Measurements from ENCODE around the gene OSCP1.

Gene OSCP1

GRCh38 chr1:36389261-36389660, 61.0 kb downstream of the OSCP1 start:
- H3K4me3 Mint-ChIP-seq, result no peak overlapping the region
- peak overlapping the region; percentile 58 for H3K27ac Mint-ChIP-seq
- H3K27me3 Mint-ChIP-seq (ENCODE audit: low read depth, poor library complexity), result no peaks in the 10 kb centered on the region
- no peak for TF ChIP-seq CTCF (IDR thresholded peaks at IDR 0.05)
- DNase-seq, result no peak
- peaks cover 14% of the 10 kb centered on the region for H3K36me3 Mint-ChIP-seq (ENCODE audit: low read depth)
- no peaks in the 10 kb centered on the region for H3K9me3 Mint-ChIP-seq
- peaks cover 33% of the 10 kb centered on the region for H3K4me1 Mint-ChIP-seq

- no peaks in the 10 kb centered on the region for H3K9me3 Mint-ChIP-seq
- no peaks in the 10 kb centered on the region for H3K27me3 Mint-ChIP-seq (ENCODE audit: low read depth, poor library complexity)
- TF ChIP-seq CTCF (IDR thresholded peaks at IDR 0.05), result no peak
- H3K27ac Mint-ChIP-seq, result peak overlapping the region; percentile 85
- H3K4me3 Mint-ChIP-seq, result peak overlapping the region; percentile 43
- peaks cover 46% of the 10 kb centered on the region for H3K4me1 Mint-ChIP-seq
- peaks cover 9% of the 10 kb centered on the region for H3K36me3 Mint-ChIP-seq (ENCODE audit: low read depth)
- no peak for DNase-seq
Observed at GRCh38 chr1:36387141-36387949, 62.9 kb downstream of the OSCP1 start.

- Mint-ChIP-seq H3K27me3 (ENCODE audit: low read depth, poor library complexity) (no peaks in the 10 kb centered on the region), H3K27ac (peak overlapping the region; percentile 83), H3K36me3 (ENCODE audit: low read depth) (peaks cover 9% of the 10 kb centered on the region), H3K4me1 (peaks cover 46% of the 10 kb centered on the region), H3K4me3 (peak overlapping the region; percentile 88), H3K9me3 (no peaks in the 10 kb centered on the region)
- TF ChIP-seq CTCF (IDR thresholded peaks at IDR 0.05), result no peak
- DNase-seq, result peak; percentile 35
Observed at GRCh38 chr1:36386265-36387140, 63.7 kb downstream of the OSCP1 start.

- H3K27me3 Mint-ChIP-seq (ENCODE audit: low read depth, poor library complexity), result no peaks in the 10 kb centered on the region
- no peaks in the 10 kb centered on the region for H3K9me3 Mint-ChIP-seq
- peaks cover 14% of the 10 kb centered on the region for H3K36me3 Mint-ChIP-seq (ENCODE audit: low read depth)
- peak within 1 kb of the TSS; percentile 88 for H3K4me3 Mint-ChIP-seq
- peak within 1 kb of the TSS; percentile 83 for H3K27ac Mint-ChIP-seq
- H3K4me1 Mint-ChIP-seq, result peaks cover 55% of the 10 kb centered on the region
- no peak for TF ChIP-seq CTCF (IDR thresholded peaks at IDR 0.05)
- DNase-seq, result peak; percentile 98
Observed at GRCh38 chr1:36385410-36386264, 64.6 kb downstream of the OSCP1 start, which contains the start of gene STK40. Gene STK40, minus strand, starts transcription at chr1:36385924. Its CDS starts 24,592 bp downstream, at chr1:36361332.

GRCh38 chr1:36384542-36385409, 65.5 kb downstream of the OSCP1 start:
- DNase-seq, result peak; percentile 61
- no peak for TF ChIP-seq CTCF (IDR thresholded peaks at IDR 0.05)
- no peaks in the 10 kb centered on the region for H3K27me3 Mint-ChIP-seq (ENCODE audit: low read depth, poor library complexity)
- H3K9me3 Mint-ChIP-seq, result no peaks in the 10 kb centered on the region
- H3K36me3 Mint-ChIP-seq (ENCODE audit: low read depth), result peaks cover 14% of the 10 kb centered on the region
- peaks cover 62% of the 10 kb centered on the region for H3K4me1 Mint-ChIP-seq
- H3K4me3 Mint-ChIP-seq, result peak overlapping the region; percentile 88
- peak overlapping the region; percentile 51 for H3K27ac Mint-ChIP-seq
